Renal pelvis (tissue), 12 donors: Measurements from ENCODE around the gene AASDH. TPM values are rescaled to one million over a fixed set of nuclear protein-coding genes. Genes with fewer than 3 reads are reported as not detected.

Experiments
- DNase-seq: peaks from one replicate; pipeline ENCODE4 v3.0.0-alpha.2; 2013
- long read RNA-seq, 16 experiments: transcript quantifications; one replicate each; lab custom pipeline, GENCODE V29; 2026
- polyA plus RNA-seq, 3 donors: library from polyadenylated mRNA; unstranded; fragments of 120-200 nt; gene quantifications; one replicate each; pipeline ENCODE4 v1.2.1, GENCODE V29; 2013; ENCODE audit not compliant: insufficient read length in 3 of 3

AASDH gene, protein sequence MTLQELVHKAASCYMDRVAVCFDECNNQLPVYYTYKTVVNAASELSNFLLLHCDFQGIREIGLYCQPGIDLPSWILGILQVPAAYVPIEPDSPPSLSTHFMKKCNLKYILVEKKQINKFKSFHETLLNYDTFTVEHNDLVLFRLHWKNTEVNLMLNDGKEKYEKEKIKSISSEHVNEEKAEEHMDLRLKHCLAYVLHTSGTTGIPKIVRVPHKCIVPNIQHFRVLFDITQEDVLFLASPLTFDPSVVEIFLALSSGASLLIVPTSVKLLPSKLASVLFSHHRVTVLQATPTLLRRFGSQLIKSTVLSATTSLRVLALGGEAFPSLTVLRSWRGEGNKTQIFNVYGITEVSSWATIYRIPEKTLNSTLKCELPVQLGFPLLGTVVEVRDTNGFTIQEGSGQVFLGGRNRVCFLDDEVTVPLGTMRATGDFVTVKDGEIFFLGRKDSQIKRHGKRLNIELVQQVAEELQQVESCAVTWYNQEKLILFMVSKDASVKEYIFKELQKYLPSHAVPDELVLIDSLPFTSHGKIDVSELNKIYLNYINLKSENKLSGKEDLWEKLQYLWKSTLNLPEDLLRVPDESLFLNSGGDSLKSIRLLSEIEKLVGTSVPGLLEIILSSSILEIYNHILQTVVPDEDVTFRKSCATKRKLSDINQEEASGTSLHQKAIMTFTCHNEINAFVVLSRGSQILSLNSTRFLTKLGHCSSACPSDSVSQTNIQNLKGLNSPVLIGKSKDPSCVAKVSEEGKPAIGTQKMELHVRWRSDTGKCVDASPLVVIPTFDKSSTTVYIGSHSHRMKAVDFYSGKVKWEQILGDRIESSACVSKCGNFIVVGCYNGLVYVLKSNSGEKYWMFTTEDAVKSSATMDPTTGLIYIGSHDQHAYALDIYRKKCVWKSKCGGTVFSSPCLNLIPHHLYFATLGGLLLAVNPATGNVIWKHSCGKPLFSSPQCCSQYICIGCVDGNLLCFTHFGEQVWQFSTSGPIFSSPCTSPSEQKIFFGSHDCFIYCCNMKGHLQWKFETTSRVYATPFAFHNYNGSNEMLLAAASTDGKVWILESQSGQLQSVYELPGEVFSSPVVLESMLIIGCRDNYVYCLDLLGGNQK
- 10 to 100 TPM; 23.6 to 38.4 (median 26.7) TPM for polyA plus RNA-seq
- long read RNA-seq, donor 1 = 0 reads
- long read RNA-seq, donor 2, partial matches to known transcripts = 0 of 6 reads
- long read RNA-seq, donor 2, other reads (novel, unspliced or antisense) = 0 of 6 reads
- long read RNA-seq, donor 3, partial matches to known transcripts = 0 of 2 reads
- long read RNA-seq, donor 3, other reads (novel, unspliced or antisense) = 0 of 2 reads
- long read RNA-seq, donor 4, partial matches to known transcripts = 6 of 8 reads
- long read RNA-seq, donor 4, other reads (novel, unspliced or antisense) = 0 of 8 reads
- long read RNA-seq, donor 5 = 0 reads
- long read RNA-seq, donor 6, partial matches to known transcripts = 8 of 10 reads
- long read RNA-seq, donor 6, other reads (novel, unspliced or antisense) = 0 of 10 reads
- long read RNA-seq, donor 7, partial matches to known transcripts = 7 of 7 reads
- long read RNA-seq, donor 7, other reads (novel, unspliced or antisense) = 0 of 7 reads
- long read RNA-seq, donor 8, partial matches to known transcripts = 0 of 1 reads
- long read RNA-seq, donor 8, other reads (novel, unspliced or antisense) = 0 of 1 reads
- long read RNA-seq, donor 9, partial matches to known transcripts = 14 of 17 reads
- long read RNA-seq, donor 9, other reads (novel, unspliced or antisense) = 0 of 17 reads
- long read RNA-seq, donor 10, partial matches to known transcripts = 347 of 350 reads
- long read RNA-seq, donor 10, other reads (novel, unspliced or antisense) = 0 of 350 reads
- long read RNA-seq, donor 11 = 0 reads
- long read RNA-seq, donor 12, partial matches to known transcripts = 8 of 12 reads
- long read RNA-seq, donor 12, other reads (novel, unspliced or antisense) = 0 of 12 reads
- long read RNA-seq, donor 13 = 0 reads
- long read RNA-seq, donor 14, partial matches to known transcripts = 23 of 25 reads
- long read RNA-seq, donor 14, other reads (novel, unspliced or antisense) = 0 of 25 reads
- long read RNA-seq, donor 15, partial matches to known transcripts = 0 of 4 reads
- long read RNA-seq, donor 15, other reads (novel, unspliced or antisense) = 0 of 4 reads
- long read RNA-seq, donor 16, partial matches to known transcripts = 9 of 9 reads
- long read RNA-seq, donor 16, other reads (novel, unspliced or antisense) = 0 of 9 reads

DNA sequence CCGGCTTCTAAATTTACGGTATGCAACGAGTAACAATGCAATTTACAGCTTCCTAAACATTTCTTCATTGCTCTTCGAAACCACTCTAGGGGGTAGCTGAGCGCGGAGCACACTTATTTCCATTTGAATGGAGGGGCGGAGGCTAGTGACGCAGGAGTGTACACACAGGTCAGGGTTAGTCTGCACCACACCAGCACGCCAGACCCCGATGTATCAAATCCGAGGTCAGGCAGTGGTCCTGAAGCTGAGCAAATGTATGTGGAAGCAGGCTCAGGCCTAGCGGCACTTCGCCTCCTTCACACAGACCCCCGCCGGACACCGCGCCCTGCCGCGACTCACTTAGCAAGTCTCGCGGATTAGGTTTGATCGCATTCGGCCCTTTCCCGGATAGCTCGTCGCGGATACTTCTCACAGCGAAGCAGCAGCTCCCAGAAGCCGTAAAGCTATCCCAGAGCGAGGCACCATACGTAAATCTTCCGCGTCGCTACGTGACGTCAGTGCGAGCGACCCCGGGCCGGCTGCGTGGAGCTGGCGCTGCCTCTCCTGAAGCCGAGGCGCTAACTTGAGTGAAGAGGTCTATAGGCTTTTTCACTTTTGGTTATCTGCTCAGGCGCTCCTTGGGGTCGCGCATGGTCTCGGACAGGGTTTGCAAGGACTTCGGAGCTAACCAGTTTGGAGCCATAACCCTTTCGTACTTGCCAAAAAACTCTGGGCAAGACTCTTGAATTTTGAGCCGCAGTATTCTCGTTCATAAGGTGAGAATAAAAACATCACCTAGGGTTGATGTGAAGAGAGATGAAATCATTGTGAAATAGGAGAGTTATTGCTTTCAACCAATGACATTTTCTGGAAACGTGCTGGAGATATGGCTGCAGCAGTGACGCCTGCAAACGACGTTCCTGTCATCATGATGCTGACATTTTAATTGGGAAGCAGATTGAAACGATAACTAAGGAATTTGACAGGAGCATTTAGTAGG, at the start of gene AASDH:
TSS of gene AASDH (minus strand) at position 469 of the 979 bp plus-strand sequence. CDS start 3,192 bp downstream, outside the sequence.
- DNase-seq = peak; percentile 96

DNA sequence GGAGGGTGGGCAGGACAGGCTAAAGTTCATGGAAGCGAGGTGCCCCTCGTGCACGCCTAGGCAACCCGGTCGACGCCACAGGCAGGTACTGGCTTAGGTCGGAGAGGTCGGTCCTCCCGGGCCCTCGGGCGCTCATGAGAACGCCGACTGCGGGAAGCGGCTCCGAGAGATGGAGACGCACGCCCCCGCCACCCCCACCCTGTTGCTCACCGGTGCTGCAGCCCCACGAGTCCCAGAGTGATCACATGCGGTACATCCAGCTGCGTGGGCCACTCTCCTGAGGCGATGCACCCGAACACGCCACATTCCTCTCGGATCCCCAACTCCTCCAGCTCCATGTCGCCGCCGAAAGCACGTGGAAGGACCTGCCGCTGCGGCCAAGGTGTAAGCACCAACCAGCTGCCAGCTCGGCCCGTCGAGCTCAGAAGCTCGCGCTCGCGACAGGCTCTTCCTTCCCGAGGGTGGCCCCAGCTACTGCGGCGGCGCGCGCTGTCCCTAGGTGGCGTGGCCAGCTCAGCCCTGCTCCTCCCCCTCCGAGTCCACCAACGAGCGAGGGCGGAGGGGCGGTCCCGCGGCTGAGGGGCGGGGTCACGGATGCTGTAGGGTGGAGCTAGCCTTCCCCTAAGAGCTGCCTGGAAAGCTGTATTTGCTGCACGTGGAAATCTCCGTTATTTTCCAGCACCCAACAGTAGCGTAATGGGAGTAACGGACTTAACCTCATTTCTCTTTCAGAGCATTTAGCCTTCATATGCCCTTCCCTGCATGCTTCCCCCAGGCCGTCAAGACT, 48.0 kb upstream of the AASDH start, which contains the start of gene PPAT:
TSS of gene PPAT (minus strand) at position 476 of the 787 bp plus-strand sequence. CDS start at position 338, 138 bp downstream.
- DNase-seq = peak; percentile 98

DNA sequence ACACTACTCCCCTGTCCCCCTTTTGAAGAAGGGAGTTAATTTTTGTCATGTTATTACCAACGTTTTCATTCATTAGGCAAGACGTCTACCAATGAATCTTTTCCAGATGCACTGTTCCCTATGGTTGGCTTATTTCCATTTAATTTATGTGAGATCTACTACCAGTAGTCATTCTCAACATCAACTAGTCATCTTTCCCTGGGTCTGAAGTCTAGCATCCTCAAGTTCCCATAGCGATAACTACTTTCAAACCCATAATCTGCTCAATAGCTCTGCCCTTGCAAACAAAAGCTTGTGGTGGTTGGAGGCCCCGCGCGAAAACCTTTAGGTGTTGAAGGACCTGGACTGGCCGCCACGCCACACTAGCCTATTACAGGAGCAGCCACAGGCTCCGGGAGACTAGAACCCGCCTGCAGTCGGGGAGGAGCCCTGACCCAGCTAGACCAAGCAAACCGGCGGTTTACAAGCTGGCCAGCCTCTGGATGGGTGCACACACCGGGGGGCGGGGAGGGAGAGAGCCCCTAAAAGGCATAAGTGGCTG, 47.4 kb upstream of the AASDH start:
- peak; percentile 52 for DNase-seq

DNA sequence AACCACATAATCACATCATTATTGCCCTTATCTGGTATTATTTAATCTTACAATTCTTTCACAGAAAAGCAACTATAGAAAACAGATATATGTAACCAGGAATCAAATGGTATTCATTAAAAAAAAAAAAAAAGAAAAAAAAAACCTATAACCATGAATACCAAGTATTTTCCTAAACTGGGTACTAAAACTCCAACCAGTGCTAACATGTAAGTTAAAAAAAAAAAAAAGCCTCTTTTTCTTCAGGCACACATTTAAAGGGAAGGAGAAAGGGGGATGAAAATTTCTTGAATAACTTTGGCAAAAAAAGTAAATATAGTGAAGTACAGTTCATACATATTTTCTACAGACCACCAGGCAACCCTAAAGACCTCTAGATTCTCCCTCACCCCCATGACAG, 46.0 kb upstream of the AASDH start:
- no peak for DNase-seq

DNA sequence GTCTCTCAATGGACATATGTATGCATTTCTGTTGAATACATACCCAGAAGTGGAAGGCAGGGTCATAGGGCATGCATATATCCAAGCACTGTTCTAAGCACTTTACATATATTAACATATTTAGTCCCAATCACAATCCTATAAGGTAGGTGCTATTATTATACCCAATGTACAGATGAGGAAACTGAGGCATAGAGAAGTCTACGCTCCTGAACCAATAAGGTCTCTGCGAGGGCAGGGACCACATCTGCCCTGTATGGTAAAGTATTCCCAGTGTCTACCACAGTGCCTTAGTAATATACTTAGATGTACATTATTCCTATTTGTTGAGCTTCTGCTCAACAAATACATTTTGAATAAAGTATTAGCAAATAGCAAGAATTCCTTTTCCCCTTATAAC, 42.9 kb upstream of the AASDH start:
- no peak for DNase-seq

DNA sequence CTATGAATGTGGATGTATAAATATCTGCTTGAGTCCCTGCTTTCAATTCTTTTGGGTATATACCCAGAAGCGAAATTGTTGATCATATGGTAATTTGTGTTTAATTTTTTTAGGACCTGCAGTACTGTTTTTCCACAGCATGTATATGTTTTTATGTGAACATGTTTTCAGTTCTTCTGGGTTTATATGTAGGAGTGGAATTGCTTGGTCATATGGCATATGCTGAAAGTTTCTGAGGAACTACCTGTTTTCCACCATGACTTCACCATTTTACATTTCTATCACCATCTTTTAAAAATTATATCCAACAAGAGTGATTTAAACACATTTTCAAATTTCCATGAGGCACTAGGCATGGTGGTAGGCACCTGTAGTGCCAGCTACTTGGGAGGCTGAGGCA, 39.9 kb upstream of the AASDH start:
- DNase-seq = no peak

DNA sequence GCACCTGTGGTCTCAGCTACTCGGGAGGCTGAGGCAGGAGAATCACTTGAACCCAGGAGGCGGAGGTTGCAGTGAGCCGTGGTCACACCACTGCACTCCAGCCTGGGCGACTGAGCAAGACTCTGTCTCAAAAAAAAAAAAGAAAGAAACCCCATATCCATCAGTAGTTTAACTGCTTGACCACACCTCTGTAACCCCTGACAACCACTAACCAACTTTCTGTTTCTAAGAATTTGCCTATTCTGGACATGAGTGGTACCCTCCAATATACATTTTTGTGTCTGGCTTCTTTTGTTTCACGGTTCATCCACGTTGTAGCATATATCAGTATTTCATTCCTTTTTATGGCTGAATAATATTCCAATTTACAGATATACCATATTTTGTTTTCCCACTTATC, 39.0 kb upstream of the AASDH start:
- no peak for DNase-seq

DNA sequence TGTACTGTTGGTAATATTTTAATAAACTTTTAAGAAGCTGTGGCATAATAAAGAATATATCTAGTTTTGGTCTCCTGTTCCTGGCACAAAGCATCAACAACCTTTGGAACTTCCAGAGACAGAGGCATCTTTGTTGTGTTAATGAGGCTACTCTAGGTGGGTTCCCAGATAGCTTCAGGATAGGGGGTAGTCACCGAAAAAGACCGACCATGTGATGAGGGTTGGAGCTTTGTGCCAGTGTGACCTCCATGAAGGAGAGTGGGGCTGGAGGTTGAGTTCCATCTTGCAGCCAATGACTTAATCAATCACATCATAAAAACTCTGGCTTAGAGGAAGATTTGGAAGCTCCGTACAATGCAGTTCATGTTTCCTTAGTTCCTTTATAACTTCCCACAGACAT, 38.2 kb upstream of the AASDH start:
- no peak for DNase-seq

DNA sequence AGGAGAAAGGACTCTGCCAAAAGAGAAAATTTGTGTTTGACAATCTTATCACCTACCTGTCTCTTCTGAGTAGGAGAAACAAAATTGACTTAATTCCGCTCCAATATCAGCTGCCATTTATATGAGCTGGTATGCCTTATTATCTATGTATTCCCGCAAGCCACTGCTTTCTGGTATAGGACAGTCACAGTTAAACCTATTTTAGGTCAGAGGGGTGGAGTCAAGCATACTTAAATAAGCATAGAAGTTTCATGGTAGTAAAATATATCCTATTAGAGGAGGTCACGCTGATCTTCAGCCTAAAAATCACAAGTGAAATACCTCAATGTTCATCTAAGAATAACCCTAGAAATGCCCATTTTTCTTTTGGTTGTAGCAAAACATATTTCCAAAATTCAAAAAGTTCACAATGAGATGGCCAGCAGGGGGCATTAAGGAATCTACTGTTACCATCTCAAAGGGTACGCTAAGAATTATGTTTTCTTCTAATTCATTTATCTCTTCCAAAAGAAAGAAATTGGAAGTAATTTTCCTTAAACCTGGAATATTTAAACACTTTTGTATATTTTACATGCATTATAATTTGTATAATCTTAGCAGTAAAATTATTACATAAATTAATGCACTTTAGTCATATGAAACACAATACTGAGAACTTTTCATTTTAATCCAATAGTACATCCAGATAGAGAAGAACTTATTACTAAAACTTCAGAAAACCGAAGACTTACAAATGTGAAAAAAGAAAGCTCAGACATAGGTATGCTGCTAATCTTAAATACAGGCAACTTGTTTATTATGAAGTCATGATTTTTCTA, 37.6 kb upstream of the AASDH start:
- no peak for DNase-seq

DNA sequence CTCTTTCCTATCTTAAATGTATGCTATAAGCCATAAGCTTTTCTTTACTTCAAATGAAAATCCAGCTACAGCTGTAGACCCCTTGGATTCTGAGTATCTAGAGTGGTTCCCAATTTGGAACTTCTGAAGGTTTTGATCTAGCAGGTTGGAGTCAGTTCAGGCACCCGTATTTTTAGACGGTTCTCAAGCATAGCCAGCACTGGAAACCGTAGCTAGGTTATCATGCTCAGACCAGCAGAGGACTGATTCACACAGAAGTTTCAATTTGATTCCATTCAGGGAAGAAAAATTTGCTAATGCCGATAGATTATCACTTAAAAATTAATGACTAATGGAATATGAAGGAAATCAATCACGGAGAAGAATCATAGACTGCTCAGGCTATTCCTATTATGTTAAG, 36.9 kb upstream of the AASDH start:
- DNase-seq = no peak

DNA sequence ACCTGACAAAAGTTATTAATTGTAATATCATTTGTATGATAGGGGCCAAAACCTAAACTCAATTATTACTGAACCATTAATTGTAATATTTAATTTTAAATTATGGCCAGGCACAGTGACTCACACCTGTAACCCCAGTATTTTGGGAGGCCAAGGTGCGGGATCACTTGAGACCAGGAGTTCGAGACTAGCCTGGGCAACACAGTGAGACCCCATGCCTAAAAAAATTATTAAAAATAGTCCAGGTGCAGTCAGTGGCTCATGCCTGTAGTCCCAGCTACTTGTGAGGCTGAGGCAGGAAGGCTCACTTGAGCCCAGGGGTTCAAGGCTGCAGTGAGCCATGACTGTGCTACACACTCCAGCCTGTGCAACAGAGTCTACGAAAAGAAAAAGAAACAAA, 30.1 kb upstream of the AASDH start:
- DNase-seq = no peak

DNA sequence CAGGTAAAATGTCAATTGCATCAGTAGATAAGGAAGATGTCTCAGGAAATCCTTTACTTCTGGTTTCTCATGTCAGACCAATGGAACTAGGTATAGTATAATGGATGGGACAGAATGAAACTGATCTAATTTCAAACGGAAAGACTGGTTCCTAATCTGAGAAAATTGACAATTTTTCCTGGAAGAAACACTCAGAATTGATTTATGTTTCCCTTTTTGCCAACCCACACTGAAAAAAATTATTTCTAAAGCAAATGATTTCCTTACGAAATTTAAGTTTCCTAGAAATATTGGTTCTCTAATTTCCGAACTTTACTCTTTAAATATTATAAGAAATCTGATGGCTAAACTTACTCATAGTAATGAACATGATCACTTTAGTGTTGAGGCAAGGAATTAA, 29.1 kb upstream of the AASDH start:
- no peak for DNase-seq

DNA sequence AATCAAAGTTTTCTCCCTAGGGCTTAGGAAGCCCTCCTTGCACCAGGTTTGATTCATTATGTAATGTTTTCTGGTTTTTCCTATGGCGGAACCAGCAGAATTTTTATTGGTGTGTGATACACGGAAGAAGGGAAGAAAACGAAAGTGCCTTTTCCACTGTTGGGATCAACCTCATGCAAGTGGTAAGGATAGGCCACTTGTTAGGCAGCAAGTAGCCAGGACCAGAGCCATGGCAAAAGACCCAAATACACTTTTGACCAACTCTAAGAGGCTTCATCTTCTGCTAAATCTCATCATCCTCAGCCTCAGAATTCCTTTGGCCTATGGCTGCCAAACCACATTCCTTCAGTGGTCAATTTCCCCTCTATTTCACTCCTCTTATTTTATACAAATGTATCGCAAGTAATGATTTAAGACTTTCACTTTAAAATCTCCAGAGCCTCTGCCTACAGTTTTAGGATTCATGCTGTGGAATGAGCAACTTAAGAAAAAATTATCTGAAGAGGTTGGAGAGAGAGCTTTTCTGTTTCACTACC, 26.9 kb upstream of the AASDH start:
- DNase-seq = no peak

DNA sequence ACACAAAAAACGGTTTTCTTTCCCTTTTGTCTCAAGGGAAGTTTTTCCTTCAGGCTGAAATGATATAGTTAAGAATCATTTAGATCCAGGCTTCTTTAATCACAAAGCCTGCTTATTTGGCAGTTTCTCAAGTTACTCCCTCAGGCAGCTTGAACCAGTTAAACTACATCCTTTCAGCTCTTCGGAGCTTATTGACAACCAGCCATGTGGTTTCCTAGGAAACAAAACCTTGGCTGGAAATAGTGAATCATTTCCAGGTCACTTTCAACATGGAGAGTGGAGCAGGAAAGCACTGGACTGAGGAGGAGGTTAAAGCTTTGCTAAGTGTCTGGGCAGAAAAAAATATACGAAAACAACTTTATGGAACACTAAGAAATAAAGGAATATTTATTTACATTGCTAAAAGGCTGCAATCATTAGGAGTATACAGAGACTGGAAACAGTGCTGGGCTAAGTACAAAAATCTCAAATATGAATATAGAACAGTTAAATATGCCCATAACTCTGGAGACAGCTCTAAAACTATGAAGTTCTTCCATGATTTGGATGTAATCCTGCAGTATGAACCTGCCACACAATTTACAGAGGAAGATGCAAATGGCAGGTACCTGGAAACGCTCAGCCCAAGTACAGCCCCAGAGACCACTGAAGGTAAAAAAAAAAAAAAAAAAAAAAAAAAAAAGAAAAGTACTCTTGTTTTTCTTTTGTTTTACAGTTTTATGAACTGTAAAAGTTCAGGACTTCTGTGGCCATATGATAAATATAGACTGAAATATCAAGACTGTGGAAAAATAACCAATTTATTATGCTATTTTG, 23.2 kb upstream of the AASDH start:
- DNase-seq = peak; percentile 94

DNA sequence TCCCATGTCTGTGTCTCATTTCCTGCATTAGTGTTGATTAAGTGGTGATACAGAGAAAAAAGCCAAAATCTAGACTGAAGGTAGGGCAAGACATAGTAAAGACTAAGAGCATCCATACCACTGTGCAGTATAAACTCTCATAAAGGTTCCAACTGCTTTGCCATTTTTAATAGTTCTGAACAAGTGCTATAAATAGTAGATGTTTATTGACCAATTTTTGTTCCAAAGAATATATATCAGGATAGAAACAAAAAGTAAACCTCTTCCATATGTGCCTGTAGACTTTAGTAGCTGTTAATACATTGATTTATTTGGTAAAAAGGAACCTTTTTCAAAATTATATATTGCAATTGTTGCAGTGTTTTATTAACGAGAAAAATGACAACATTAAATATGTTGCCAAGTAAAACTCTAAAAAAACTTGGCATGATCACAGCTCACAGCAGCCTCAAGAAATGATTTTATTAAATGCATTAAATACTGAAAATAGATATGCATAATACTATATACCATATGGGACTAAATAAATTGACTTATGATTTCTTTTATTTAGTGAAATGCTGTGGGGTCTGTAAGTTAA, 22.3 kb upstream of the AASDH start:
- DNase-seq = no peak
